Lower leg skin (tissue), 4 donors: ENCODE measurements around the gene TWIST2. TPM values are rescaled to one million over a fixed set of nuclear protein-coding genes. Genes with fewer than 3 reads are reported as not detected.

Source experiments
- DNase-seq, 2 donors: peaks; one replicate each; pipeline ENCODE4 v3.0.0-alpha.2; 2019; ENCODE audit warnings: low spot score in 2 of 2
- H3K4me3 ChIP-seq: fragments of 200-600 bp; sonication (generic); 2 replicates; pipeline ENCODE4 v1.5.1; 2017; ENCODE audit warnings: mild to moderate bottlenecking, low read depth; ENCODE audit not compliant: poor library complexity, severe bottlenecking
- POLR2A ChIP-seq, 2 donors: fragments of 450-650 bp; IDR thresholded peaks; one replicate each; pipeline ENCODE4 v1.6.1; 2016 to 2017; ENCODE audit warnings: antibody characterized with exemption in 2 of 2, mild to moderate bottlenecking in 1 of 2, moderate library complexity in 1 of 2
- WGBS, 2 donors: methylation state at CpG; one replicate each; pipeline ENCODE4 v1.1.5; 2018; 5-methylcytosine and 5-hydroxymethylcytosine counted together
- intact Hi-C: fragments of 100-400 bp; cut with DNase I; formaldehyde crosslinking; loops from one replicate; pipeline ENCODE4 v1.15.0; 2023; ENCODE audit warnings: low total_unique reads
- total RNA-seq, 4 donors: library from RNA; depleted of rRNA; stranded (reverse); fragments of >200 nt; gene quantifications; one replicate each; pipeline ENCODE4 v1.1.0, GENCODE V29; 2016
- TF ChIP-seq, protein P1 (sequence below), 3 donors: fragments of 450-650 bp; IDR thresholded peaks; one replicate each; pipeline ENCODE4 v1.5.1; 2016; ENCODE audit warnings: antibody characterized with exemption in 3 of 3, mild to moderate bottlenecking in 3 of 3, moderate library complexity in 2 of 3

The TWIST2 gene
- total RNA-seq, 4 donors from 2014 or later, result 36.5 to 47.8 (median 38.5) TPM

DNA sequence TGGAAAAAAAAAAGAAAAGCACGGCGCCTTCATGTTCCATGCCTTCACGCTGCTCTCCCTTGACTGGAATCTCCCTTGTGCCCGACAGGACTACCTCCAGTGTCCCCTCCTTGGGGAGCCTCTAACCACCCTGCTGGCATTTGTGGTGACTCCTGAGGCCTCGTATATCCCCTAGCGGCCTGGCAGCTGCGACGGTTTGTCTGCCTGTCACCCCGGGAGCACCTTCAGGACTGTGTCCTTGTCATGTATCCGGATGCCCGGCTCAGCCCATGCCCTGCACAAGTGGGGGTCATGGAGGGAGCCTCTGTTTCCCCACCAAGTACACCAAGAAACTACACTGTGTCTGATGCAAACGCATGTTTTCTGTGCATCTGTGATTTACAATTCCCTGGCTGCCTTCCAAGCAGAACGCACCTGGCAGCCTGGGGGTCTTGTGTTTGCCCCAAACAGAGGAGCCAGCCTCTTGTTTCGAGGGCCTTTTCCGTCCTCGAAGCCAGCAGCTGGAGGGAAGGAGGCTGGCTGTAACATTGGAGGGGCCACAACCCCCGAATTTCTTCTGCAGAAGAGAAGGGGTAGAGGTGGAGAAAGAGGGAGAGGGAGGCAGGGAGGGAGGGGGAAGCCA lies 18.9 kb downstream of the TWIST2 start:
- 50 to 52% methylated on average over 16 to 17 of the region's 17 CpGs for WGBS, 2 donors
- intact Hi-C loops, result no loop called here
- H3K4me3 ChIP-seq, result no peak overlapping the region
- peak in 1 of 2 donors; percentile 82 for DNase-seq
- no peak for TF ChIP-seq POLR2A (IDR thresholded peaks at IDR 0.05)
- TF ChIP-seq, protein P1, sequence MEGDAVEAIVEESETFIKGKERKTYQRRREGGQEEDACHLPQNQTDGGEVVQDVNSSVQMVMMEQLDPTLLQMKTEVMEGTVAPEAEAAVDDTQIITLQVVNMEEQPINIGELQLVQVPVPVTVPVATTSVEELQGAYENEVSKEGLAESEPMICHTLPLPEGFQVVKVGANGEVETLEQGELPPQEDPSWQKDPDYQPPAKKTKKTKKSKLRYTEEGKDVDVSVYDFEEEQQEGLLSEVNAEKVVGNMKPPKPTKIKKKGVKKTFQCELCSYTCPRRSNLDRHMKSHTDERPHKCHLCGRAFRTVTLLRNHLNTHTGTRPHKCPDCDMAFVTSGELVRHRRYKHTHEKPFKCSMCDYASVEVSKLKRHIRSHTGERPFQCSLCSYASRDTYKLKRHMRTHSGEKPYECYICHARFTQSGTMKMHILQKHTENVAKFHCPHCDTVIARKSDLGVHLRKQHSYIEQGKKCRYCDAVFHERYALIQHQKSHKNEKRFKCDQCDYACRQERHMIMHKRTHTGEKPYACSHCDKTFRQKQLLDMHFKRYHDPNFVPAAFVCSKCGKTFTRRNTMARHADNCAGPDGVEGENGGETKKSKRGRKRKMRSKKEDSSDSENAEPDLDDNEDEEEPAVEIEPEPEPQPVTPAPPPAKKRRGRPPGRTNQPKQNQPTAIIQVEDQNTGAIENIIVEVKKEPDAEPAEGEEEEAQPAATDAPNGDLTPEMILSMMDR (IDR thresholded peaks at IDR 0.05), result no peak

DNA sequence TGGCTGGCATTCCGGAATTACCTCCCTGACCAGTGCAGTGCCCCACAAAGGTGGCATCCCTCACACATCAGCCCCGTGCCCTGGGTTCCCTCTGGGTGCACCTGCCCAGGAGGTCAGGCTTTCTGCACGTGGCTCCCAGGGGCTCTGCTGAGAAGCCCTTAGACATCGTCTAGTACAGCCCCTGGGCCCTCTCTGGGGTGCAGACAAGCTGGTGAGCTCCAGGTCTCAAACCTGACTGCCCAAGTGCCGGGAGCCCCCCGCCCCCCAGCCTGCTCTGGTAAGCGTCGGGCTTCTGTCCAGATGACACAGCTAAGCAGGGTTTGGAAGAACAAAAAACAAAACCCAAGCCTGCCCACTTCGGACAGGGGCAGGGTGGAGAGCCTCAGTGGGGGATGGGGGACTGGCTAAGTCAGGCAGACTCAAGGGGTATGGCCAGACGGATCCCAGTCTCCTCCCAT lies 20.2 kb downstream of the TWIST2 start:
- peak in 1 of 2 donors; percentile 87 for DNase-seq
- TF ChIP-seq, protein P1 (IDR thresholded peaks at IDR 0.05), result no peak
- no peak for TF ChIP-seq POLR2A (IDR thresholded peaks at IDR 0.05)
- no peak overlapping the region for H3K4me3 ChIP-seq
- intact Hi-C loops, result no loop called here
- WGBS, 2 donors, result 38 to 59% methylated on average over 10 of the region's 10 CpGs

DNA sequence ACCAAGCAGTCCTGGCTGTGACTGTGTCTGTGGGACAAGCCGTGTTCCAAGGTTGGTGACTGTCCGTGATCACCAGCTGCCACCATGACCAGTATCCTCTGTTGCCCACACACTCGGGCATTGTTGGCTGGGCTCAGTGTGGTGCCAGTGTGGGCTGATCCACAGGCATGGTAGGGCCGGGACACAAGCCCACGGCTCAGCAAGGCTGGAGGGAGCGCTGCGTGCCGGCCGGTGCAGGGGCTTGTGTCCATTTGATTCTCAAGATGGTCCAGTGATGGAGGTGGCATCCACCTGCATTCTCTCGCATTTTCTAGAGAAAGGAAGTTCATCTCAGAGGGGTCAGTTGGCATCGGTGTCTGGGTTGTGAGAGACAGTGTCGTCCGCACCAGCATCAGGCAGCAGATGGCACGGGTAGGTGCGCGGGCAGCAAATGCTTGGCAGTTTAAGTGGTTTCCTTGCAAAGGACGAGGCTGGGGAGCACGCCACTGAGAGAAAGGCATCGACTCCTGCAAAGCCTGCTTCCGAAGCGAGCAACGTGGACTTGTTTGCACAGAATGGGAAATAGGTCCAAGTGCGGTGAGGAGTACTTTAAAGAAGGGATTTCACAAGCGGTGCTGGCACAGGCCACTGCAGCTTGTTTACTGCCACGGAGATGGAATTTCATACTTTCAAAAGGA lies 20.9 kb downstream of the TWIST2 start:
- peak; percentile 89 to 95 for DNase-seq
- 50 to 66% methylated on average over 19 to 23 of the region's 25 CpGs for WGBS, 2 donors
- H3K4me3 ChIP-seq, result no peak overlapping the region
- intact Hi-C loops, result no loop called here
- TF ChIP-seq POLR2A (IDR thresholded peaks at IDR 0.05), result no peak
- TF ChIP-seq, protein P1 (IDR thresholded peaks at IDR 0.05), result no peak

DNA sequence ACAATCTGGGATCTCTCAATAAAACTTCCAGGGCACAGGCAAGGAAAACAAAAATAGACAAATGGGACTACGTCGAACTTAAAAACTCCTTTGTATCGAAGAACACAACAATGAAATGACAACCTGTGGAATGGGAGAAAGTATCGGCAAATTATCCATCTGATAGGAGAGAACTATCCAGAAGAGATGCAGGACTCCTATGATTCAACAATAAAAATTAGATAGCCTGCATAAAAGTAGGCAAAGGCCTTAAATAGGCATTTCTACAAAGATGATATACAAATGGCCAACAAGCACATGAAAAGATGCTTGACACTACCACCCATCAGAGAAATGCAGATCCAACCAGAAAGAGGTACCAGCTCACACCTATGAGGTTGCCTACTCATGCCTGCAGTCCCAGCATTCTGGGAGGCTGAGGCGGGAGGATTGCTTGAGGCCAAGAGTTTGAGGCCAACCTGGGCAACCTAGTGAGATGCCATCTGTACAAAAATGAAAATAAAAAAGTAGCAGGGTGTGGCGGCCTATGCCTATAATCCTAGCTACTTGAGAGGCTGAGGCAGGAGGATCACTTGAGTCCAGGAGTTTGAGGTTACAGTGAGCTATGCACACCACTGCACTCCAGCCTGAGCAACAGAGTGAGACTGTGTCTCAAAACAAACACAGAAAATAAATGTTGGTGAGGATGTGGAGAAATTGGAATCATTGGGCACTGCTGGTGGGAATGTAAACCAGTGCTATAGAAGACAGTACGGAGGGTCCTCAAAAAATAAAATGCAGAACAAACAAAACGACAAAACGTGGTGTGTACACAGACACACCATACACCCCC lies 21.6 kb downstream of the TWIST2 start:
- 68 to 74% methylated on average over 9 of the region's 9 CpGs for WGBS, 2 donors

DNA sequence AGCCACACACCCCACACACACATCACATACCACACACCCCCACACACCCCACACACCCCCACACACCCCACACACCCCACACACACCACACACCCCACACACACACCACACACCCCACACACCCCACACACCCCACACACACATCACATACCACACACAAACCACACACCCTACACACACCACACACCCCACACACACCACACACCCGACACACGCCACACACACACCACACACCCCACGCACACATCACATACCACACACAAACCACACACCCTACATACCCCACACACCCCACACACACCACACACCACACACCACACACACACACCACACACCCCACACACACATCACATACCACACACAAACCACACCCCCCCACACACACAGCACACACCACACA lies 22.4 kb downstream of the TWIST2 start:
- H3K4me3 ChIP-seq, result no peak overlapping the region
- WGBS, 2 donors, result 77 to 81% methylated on average over 3 of the region's 3 CpGs
- intact Hi-C loops, result no loop called here
- no peak for TF ChIP-seq POLR2A (IDR thresholded peaks at IDR 0.05)
- TF ChIP-seq, protein P1 (IDR thresholded peaks at IDR 0.05), result no peak
- peak in 1 of 2 donors; percentile 6 for DNase-seq

More for the DNA sequence above, 21.6 kb downstream of the TWIST2 start:
- intact Hi-C loops, result no loop called here
- H3K4me3 ChIP-seq, result no peak overlapping the region
- no peak for TF ChIP-seq POLR2A (IDR thresholded peaks at IDR 0.05)
- TF ChIP-seq, protein P1 (IDR thresholded peaks at IDR 0.05), result no peak
- DNase-seq, result peak in 1 of 2 donors; percentile 65
